Measurements from ENCODE around the gene PTPRU.
A peak's percentile ranks its signal among the peaks of the same experiment; 100 is the strongest.

The PTPRU gene

DNA sequence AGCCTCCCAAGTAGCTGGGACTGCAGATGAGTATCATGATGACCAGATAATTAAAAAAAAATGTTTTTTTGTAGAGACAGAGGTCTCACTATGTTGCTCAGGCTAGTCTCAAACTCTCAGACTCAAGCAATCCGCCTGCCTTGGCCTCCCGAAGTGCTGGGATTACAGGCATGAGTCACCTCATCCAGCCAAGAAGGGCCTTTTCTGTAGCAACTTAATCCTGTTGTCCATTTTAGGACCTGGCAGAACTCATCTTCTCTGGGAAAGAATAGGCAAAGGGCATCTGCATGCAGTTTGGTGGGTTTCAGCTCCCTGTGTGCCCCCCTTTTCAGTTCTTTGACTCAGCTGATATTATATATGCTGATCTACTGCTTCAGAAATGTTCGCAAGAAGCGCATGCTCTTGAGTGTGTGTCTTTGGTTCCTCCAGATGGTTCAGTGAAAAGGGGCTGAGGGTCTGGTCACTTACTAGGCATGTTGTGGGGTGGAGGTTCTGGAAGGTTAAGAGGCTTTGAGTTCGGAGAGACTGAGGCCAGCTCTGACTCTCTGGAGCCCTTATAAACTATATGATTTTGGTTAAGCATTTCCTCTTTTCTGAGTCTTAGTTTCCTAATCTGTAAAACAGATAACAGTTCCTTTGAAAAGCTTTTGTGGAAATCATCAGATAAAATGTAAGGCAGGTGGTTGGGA is 35.3 kb upstream of the PTPRU start:
- H3K36me3 ChIP-seq (ENCODE audit: insufficient read depth, low read length), result peaks cover 37% of the 10 kb centered on the region
- peak overlapping the region; percentile 53; the same call in 1 of the 2 replicates for H3K27ac ChIP-seq
- DNase-seq (ENCODE audit: low read depth, low spot score), result no peak
- no peaks in the 10 kb centered on the region for H3K9me3 ChIP-seq (ENCODE audit: low read depth, low read length)
- no peak overlapping the region for H3K4me3 ChIP-seq
- H3K9ac ChIP-seq (ENCODE audit: insufficient read length), result peak overlapping the region; percentile 7
- TF ChIP-seq POLR2AphosphoS5 (IDR thresholded peaks at IDR 0.05; ENCODE audit: borderline replicate concordance, low read depth, low read length), result no peak
- no peak for TF ChIP-seq EZH2 (IDR thresholded peaks at IDR 0.05)
- no peak for TF ChIP-seq FOXP2 (optimal IDR thresholded peaks at IDR 0.05; ENCODE audit: control extremely low read depth, extremely low read length, insufficient read depth)

DNA sequence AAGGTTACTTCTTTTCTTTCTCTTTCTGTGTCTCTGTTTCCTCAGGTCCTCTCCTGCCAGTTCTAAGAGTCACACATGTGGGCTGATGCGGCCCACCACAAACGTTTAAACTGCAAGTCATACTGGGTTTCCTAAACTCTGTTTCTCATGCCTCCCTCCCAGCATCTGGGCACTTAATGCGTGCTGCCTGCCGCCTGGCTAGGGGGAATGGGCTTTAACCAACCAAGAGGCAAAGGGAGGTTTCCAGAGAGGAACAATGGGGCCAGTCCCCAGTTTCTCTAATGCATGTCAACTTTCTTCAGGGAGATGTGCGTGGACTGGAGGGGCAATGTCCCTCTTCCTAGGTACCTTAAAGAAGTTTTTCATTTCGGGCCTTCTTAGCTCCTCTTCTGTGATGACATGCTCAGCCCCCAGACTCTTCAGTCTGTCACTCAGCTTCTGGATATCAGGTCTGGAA is 34.7 kb upstream of the PTPRU start:
- TF ChIP-seq EZH2 (IDR thresholded peaks at IDR 0.05) (no peak), POLR2AphosphoS5 (IDR thresholded peaks at IDR 0.05; ENCODE audit: borderline replicate concordance, low read depth, low read length) (no peak), FOXP2 (optimal IDR thresholded peaks at IDR 0.05; ENCODE audit: control extremely low read depth, extremely low read length, insufficient read depth) (no peak)
- no peak overlapping the region for H3K4me3 ChIP-seq
- peak overlapping the region; percentile 53 for H3K27ac ChIP-seq
- peak overlapping the region; percentile 7 for H3K9ac ChIP-seq (ENCODE audit: insufficient read length)
- no peaks in the 10 kb centered on the region for H3K9me3 ChIP-seq (ENCODE audit: low read depth, low read length)
- no peak for DNase-seq (ENCODE audit: low read depth, low spot score)
- peaks cover 41% of the 10 kb centered on the region for H3K36me3 ChIP-seq (ENCODE audit: insufficient read depth, low read length)

DNA sequence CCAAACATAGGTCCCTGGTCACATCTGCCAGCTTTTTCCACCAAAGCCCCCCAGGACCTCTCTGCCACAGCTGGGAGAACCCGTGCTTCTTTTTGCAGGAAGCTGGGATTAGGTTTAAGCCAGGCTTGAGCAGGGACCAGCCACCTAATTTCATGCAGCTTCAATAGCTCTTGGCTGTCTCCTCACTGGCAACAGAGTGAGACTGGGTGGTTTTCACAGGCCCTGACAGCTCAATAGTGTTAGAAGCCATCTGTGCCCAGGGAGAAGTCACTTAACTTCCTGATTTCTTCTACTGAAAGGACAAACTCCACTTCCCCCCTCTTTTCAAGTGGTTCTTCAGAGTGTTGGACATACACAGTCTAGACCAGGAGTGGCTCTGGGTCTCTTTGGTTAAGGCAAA is 34.3 kb upstream of the PTPRU start:
- no peak for DNase-seq (ENCODE audit: low read depth, low spot score)
- H3K36me3 ChIP-seq (ENCODE audit: insufficient read depth, low read length), result peaks cover 44% of the 10 kb centered on the region
- H3K9ac ChIP-seq (ENCODE audit: insufficient read length), result no peak overlapping the region
- no peak overlapping the region for H3K4me3 ChIP-seq
- no peak for TF ChIP-seq FOXP2 (optimal IDR thresholded peaks at IDR 0.05; ENCODE audit: control extremely low read depth, extremely low read length, insufficient read depth)
- no peak for TF ChIP-seq EZH2 (IDR thresholded peaks at IDR 0.05)
- no peak for TF ChIP-seq POLR2AphosphoS5 (IDR thresholded peaks at IDR 0.05; ENCODE audit: borderline replicate concordance, low read depth, low read length)
- H3K9me3 ChIP-seq (ENCODE audit: low read depth, low read length), result no peaks in the 10 kb centered on the region
- H3K27ac ChIP-seq, result peak overlapping the region; percentile 11

GRCh38 chr1:29202584-29203340 is 33.6 kb upstream of the PTPRU start:
- peak; percentile 42 for DNase-seq (ENCODE audit: low read depth, low spot score)
- Histone ChIP-seq H3K4me3 (no peak overlapping the region), H3K9ac (ENCODE audit: insufficient read length) (no peak overlapping the region), H3K27ac (no peak overlapping the region), H3K36me3 (ENCODE audit: insufficient read depth, low read length) (peaks cover 44% of the 10 kb centered on the region), H3K9me3 (ENCODE audit: low read depth, low read length) (no peaks in the 10 kb centered on the region)
- no peak for TF ChIP-seq FOXP2 (optimal IDR thresholded peaks at IDR 0.05; ENCODE audit: control extremely low read depth, extremely low read length, insufficient read depth)
- no peak for TF ChIP-seq POLR2AphosphoS5 (IDR thresholded peaks at IDR 0.05; ENCODE audit: borderline replicate concordance, low read depth, low read length)
- no peak for TF ChIP-seq EZH2 (IDR thresholded peaks at IDR 0.05)

GRCh38 chr1:29208442-29208841 is 27.9 kb upstream of the PTPRU start:
- DNase-seq (ENCODE audit: low read depth, low spot score), result no peak
- peaks cover 37% of the 10 kb centered on the region for H3K36me3 ChIP-seq (ENCODE audit: insufficient read depth, low read length)
- H3K27ac ChIP-seq, result no peak overlapping the region
- H3K9ac ChIP-seq (ENCODE audit: insufficient read length), result no peak overlapping the region
- H3K9me3 ChIP-seq (ENCODE audit: low read depth, low read length), result no peaks in the 10 kb centered on the region
- no peak overlapping the region for H3K4me3 ChIP-seq
- no peak for TF ChIP-seq POLR2AphosphoS5 (IDR thresholded peaks at IDR 0.05; ENCODE audit: borderline replicate concordance, low read depth, low read length)
- TF ChIP-seq EZH2 (IDR thresholded peaks at IDR 0.05), result no peak
- TF ChIP-seq FOXP2 (optimal IDR thresholded peaks at IDR 0.05; ENCODE audit: control extremely low read depth, extremely low read length, insufficient read depth), result no peak

- Histone ChIP-seq H3K36me3 (ENCODE audit: insufficient read depth, low read length) (peaks cover 42% of the 10 kb centered on the region), H3K9me3 (ENCODE audit: low read depth, low read length) (no peaks in the 10 kb centered on the region), H3K4me3 (no peak overlapping the region), H3K27ac (no peak overlapping the region), H3K9ac (ENCODE audit: insufficient read length) (no peak overlapping the region)
- TF ChIP-seq EZH2 (IDR thresholded peaks at IDR 0.05), result no peak
- no peak for TF ChIP-seq FOXP2 (optimal IDR thresholded peaks at IDR 0.05; ENCODE audit: control extremely low read depth, extremely low read length, insufficient read depth)
- no peak for DNase-seq (ENCODE audit: low read depth, low spot score)
Observed at GRCh38 chr1:29209173-29209572, 27.1 kb upstream of the PTPRU start.

GRCh38 chr1:29210278-29211085 is 25.8 kb upstream of the PTPRU start:
- Histone ChIP-seq H3K36me3 (ENCODE audit: insufficient read depth, low read length) (peaks cover 53% of the 10 kb centered on the region), H3K9ac (ENCODE audit: insufficient read length) (no peak overlapping the region), H3K27ac (no peak overlapping the region), H3K9me3 (ENCODE audit: low read depth, low read length) (no peaks in the 10 kb centered on the region), H3K4me3 (no peak overlapping the region)
- no peak for DNase-seq (ENCODE audit: low read depth, low spot score)
- TF ChIP-seq POLR2AphosphoS5 (IDR thresholded peaks at IDR 0.05; ENCODE audit: borderline replicate concordance, low read depth, low read length) (no peak), EZH2 (IDR thresholded peaks at IDR 0.05) (no peak), FOXP2 (optimal IDR thresholded peaks at IDR 0.05; ENCODE audit: control extremely low read depth, extremely low read length, insufficient read depth) (no peak)

All from SK-N-MC (cell line).